ENCODE data around the gene C16orf46.

- TF ChIP-seq, protein P1, sequence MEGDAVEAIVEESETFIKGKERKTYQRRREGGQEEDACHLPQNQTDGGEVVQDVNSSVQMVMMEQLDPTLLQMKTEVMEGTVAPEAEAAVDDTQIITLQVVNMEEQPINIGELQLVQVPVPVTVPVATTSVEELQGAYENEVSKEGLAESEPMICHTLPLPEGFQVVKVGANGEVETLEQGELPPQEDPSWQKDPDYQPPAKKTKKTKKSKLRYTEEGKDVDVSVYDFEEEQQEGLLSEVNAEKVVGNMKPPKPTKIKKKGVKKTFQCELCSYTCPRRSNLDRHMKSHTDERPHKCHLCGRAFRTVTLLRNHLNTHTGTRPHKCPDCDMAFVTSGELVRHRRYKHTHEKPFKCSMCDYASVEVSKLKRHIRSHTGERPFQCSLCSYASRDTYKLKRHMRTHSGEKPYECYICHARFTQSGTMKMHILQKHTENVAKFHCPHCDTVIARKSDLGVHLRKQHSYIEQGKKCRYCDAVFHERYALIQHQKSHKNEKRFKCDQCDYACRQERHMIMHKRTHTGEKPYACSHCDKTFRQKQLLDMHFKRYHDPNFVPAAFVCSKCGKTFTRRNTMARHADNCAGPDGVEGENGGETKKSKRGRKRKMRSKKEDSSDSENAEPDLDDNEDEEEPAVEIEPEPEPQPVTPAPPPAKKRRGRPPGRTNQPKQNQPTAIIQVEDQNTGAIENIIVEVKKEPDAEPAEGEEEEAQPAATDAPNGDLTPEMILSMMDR (IDR thresholded peaks at IDR 0.05; ENCODE audit: low read depth, low read length, missing input control): no peak
- TF ChIP-seq ATF3 (IDR thresholded peaks at IDR 0.05): no peak
- no peak for TF ChIP-seq RAD21 (IDR thresholded peaks at IDR 0.05)
- no peak for TF ChIP-seq JUND (IDR thresholded peaks at IDR 0.05)
- TF ChIP-seq, protein P2, sequence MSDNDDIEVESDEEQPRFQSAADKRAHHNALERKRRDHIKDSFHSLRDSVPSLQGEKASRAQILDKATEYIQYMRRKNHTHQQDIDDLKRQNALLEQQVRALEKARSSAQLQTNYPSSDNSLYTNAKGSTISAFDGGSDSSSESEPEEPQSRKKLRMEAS (IDR thresholded peaks at IDR 0.05): no peak
- TF ChIP-seq RXRA (IDR thresholded peaks at IDR 0.05): no peak
- TF ChIP-seq TAF1 (conservative IDR thresholded peaks at IDR 0.05): no peak
- TF ChIP-seq, protein P3, sequence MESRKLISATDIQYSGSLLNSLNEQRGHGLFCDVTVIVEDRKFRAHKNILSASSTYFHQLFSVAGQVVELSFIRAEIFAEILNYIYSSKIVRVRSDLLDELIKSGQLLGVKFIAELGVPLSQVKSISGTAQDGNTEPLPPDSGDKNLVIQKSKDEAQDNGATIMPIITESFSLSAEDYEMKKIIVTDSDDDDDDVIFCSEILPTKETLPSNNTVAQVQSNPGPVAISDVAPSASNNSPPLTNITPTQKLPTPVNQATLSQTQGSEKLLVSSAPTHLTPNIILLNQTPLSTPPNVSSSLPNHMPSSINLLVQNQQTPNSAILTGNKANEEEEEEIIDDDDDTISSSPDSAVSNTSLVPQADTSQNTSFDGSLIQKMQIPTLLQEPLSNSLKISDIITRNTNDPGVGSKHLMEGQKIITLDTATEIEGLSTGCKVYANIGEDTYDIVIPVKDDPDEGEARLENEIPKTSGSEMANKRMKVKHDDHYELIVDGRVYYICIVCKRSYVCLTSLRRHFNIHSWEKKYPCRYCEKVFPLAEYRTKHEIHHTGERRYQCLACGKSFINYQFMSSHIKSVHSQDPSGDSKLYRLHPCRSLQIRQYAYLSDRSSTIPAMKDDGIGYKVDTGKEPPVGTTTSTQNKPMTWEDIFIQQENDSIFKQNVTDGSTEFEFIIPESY (IDR thresholded peaks at IDR 0.05): no peak
- TF ChIP-seq EGR1 (IDR thresholded peaks at IDR 0.05; ENCODE audit: low read depth in 2 of 2): no peak
- TF ChIP-seq, protein P4, sequence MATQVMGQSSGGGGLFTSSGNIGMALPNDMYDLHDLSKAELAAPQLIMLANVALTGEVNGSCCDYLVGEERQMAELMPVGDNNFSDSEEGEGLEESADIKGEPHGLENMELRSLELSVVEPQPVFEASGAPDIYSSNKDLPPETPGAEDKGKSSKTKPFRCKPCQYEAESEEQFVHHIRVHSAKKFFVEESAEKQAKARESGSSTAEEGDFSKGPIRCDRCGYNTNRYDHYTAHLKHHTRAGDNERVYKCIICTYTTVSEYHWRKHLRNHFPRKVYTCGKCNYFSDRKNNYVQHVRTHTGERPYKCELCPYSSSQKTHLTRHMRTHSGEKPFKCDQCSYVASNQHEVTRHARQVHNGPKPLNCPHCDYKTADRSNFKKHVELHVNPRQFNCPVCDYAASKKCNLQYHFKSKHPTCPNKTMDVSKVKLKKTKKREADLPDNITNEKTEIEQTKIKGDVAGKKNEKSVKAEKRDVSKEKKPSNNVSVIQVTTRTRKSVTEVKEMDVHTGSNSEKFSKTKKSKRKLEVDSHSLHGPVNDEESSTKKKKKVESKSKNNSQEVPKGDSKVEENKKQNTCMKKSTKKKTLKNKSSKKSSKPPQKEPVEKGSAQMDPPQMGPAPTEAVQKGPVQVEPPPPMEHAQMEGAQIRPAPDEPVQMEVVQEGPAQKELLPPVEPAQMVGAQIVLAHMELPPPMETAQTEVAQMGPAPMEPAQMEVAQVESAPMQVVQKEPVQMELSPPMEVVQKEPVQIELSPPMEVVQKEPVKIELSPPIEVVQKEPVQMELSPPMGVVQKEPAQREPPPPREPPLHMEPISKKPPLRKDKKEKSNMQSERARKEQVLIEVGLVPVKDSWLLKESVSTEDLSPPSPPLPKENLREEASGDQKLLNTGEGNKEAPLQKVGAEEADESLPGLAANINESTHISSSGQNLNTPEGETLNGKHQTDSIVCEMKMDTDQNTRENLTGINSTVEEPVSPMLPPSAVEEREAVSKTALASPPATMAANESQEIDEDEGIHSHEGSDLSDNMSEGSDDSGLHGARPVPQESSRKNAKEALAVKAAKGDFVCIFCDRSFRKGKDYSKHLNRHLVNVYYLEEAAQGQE (IDR thresholded peaks at IDR 0.05): no peak
- no peak for TF ChIP-seq SP1 (IDR thresholded peaks at IDR 0.05)
- TF ChIP-seq FOXA1 (IDR thresholded peaks at IDR 0.05): no peak
- no peak for TF ChIP-seq YY1 (IDR thresholded peaks at IDR 0.05)
These were observed 9.9 kb downstream of the C16orf46 start for GRCh38 chr16:81067166-81067565.

Measured in liver (tissue), 3 donors.